Ishikawa (cell line): ENCODE data around the gene ATF6.

Source experiments
- CEBPB ChIP-seq: IDR thresholded peaks from 2 replicates; pipeline ENCODE4 v1.6.1; 2012
- CREB1 ChIP-seq: IDR thresholded peaks from 2 replicates; pipeline ENCODE4 v1.6.1; 2012; ENCODE audit warnings: low read depth
- EGR1 ChIP-seq: IDR thresholded peaks from 2 replicates; pipeline ENCODE4 v1.6.1; 2012
- EP300 ChIP-seq: IDR thresholded peaks from 2 replicates; pipeline ENCODE4 v1.6.1; 2012; ENCODE audit warnings: borderline replicate concordance
- FOXM1 ChIP-seq: IDR thresholded peaks from 2 replicates; pipeline ENCODE4 v1.6.1; 2012; ENCODE audit warnings: low read depth, borderline replicate concordance
- RAD21 ChIP-seq: IDR thresholded peaks from 2 replicates; pipeline ENCODE4 v1.6.1; 2012; ENCODE audit warnings: low read depth
- REST ChIP-seq: IDR thresholded peaks from 2 replicates; pipeline ENCODE4 v1.6.1; 2012; ENCODE audit warnings: low read depth, mild to moderate bottlenecking
- TAF1 ChIP-seq: IDR thresholded peaks from 2 replicates; pipeline ENCODE4 v1.6.1; 2012; ENCODE audit warnings: low read depth, mild to moderate bottlenecking
- TCF12 ChIP-seq: IDR thresholded peaks from 2 replicates; pipeline ENCODE4 v1.6.1; 2012; ENCODE audit warnings: low read depth
- TEAD4 ChIP-seq: IDR thresholded peaks from 2 replicates; pipeline ENCODE4 v1.6.1; 2012
- YY1 ChIP-seq: IDR thresholded peaks from 2 replicates; pipeline ENCODE4 v1.6.1; 2012; ENCODE audit warnings: low read depth

GRCh38 chr1:162011337-162012012 lies 245.4 kb downstream of the ATF6 start:
- TF ChIP-seq CEBPB: no peak
- no peak for TF ChIP-seq EGR1
- TF ChIP-seq TAF1: no peak
- no peak for TF ChIP-seq YY1
- TF ChIP-seq EP300: no peak
- no peak for TF ChIP-seq TCF12
- TF ChIP-seq FOXM1: no peak
- TF ChIP-seq RAD21: no peak
- no peak for TF ChIP-seq TEAD4
- TF ChIP-seq REST: no peak
- TF ChIP-seq CREB1: no peak
